PC-3 (cell line): ENCODE results near the gene GBX1. TPM values are rescaled to one million over a fixed set of nuclear protein-coding genes. Genes with fewer than 3 reads are reported as not detected.

Source experiments
- ATAC-seq: fragments of 200-7000 bp; cut with Tn5 transposase; 2 replicates; pipeline ENCODE4 v1.9.1; 2020; ENCODE audit warnings: mild to moderate bottlenecking, moderate library complexity
- BruUV-seq: library from RNA; stranded (reverse); fragments of 400-500 nt; replicated peaks from 2 replicates; lab custom pipeline; 2021; lab: Mats Ljungman, UMichigan
- CTCF ChIA-PET: fragments of 300-600 bp; sonication (Branson Sonifier 250); formaldehyde crosslinking; loops from one replicate; lab custom pipeline; 2022; ENCODE audit warnings: antibody characterized with exemption; lab: Charles Lee
- POLR2A ChIA-PET: fragments of 300-600 bp; sonication (Branson Sonifier 250); formaldehyde crosslinking; loops from one replicate; lab custom pipeline; 2022; ENCODE audit warnings: antibody characterized with exemption; ENCODE audit not compliant: unreplicated experiment; lab: Charles Lee
- DNase-seq: peaks from one replicate; pipeline ENCODE4 v3.0.0-alpha.2; 2015
- H2AFZ ChIP-seq: fragments of 300-600 bp; sonication (generic); 2 replicates; pipeline ENCODE4 v1.6.0; 2016; ENCODE audit warnings: antibody characterized with exemption, low read length
- H3F3A ChIP-seq: fragments of 300-600 bp; sonication (generic); one replicate; pipeline ENCODE4 v1.6.0; 2017; ENCODE audit warnings: antibody characterized with exemption, low read length, control low read depth, mild to moderate bottlenecking; ENCODE audit not compliant: unreplicated experiment
- H3K27ac ChIP-seq: fragments of 300-600 bp; sonication (generic); 2 replicates; pipeline ENCODE4 v1.5.1; 2016; ENCODE audit warnings: mild to moderate bottlenecking, low read length
- H3K27me3 ChIP-seq: fragments of 300-600 bp; sonication (generic); 2 replicates; pipeline ENCODE4 v1.6.1; 2016; ENCODE audit warnings: low read length, mixed read lengths
- H3K36me3 ChIP-seq: fragments of 300-600 bp; sonication (generic); 2 replicates; pipeline ENCODE4 v1.6.1; 2016; ENCODE audit warnings: low read depth, mixed run types, low read length, mixed read lengths
- H3K4me1 ChIP-seq: fragments of 300-600 bp; sonication (generic); 2 replicates; pipeline ENCODE4 v1.5.1; 2016; ENCODE audit warnings: low read length; ENCODE audit not compliant: insufficient read depth
- H3K4me2 ChIP-seq: fragments of 300-600 bp; sonication (generic); 2 replicates; pipeline ENCODE4 v1.6.0; 2016; ENCODE audit warnings: low read length
- H3K4me3 ChIP-seq: fragments of 300-600 bp; sonication (generic); 2 replicates; pipeline ENCODE4 v1.5.1; 2016; ENCODE audit warnings: mild to moderate bottlenecking, low read length, mixed read lengths
- H3K79me2 ChIP-seq: fragments of 300-600 bp; sonication (generic); 2 replicates; pipeline ENCODE4 v1.6.1; 2017; ENCODE audit warnings: low read length, mixed read lengths
- H3K9ac ChIP-seq: fragments of 300-600 bp; sonication (generic); 2 replicates; pipeline ENCODE4 v1.6.0; 2016; ENCODE audit warnings: mild to moderate bottlenecking, low read length
- H3K9me2 ChIP-seq: fragments of 300-600 bp; sonication (generic); replicated peaks from 2 replicates; pipeline ENCODE4 v1.6.1; 2016; ENCODE audit warnings: mixed run types, low read length, mixed read lengths
- H3K9me3 ChIP-seq: fragments of 300-600 bp; sonication (generic); 2 replicates; pipeline ENCODE4 v1.6.1; 2016; ENCODE audit warnings: low read length, mixed read lengths
- H4K20me1 ChIP-seq: fragments of 300-600 bp; sonication (generic); 2 replicates; pipeline ENCODE4 v1.6.1; 2016; ENCODE audit warnings: low read length, mixed read lengths
- CTCF ChIP-seq: fragments of 300-600 bp; sonication (generic); conservative IDR thresholded peaks from 2 replicates; pipeline ENCODE4 v1.5.1; 2017; ENCODE audit warnings: antibody characterized with exemption, low read depth, mild to moderate bottlenecking, low read length
- EZH2 ChIP-seq: fragments of 300-600 bp; sonication (generic); IDR thresholded peaks from one replicate; pipeline ENCODE4 v1.6.1; 2017; ENCODE audit warnings: antibody characterized with exemption, mild to moderate bottlenecking, low read length; ENCODE audit not compliant: unreplicated experiment
- EZH2phosphoT487 ChIP-seq: fragments of 300-600 bp; sonication (generic); IDR thresholded peaks from 2 replicates; pipeline ENCODE4 v1.6.1; 2018; ENCODE audit warnings: mild to moderate bottlenecking, antibody characterized with exemption, low read length, borderline replicate concordance
- intact Hi-C: fragments of 100-400 bp; cut with micrococcal nuclease; formaldehyde crosslinking; loops from 2 replicates; pipeline ENCODE4 v1.9.0; 2023
- total RNA-seq: library from RNA; depleted of rRNA; stranded (reverse); fragments of >200 nt; gene quantifications from 2 replicates; pipeline ENCODE4 v1.2.3, GENCODE V29; 2014

Gene GBX1
- total RNA-seq, 1 experiment from 2014 or later, result not detected

- TF ChIP-seq CTCF (peak; percentile 98), EZH2phosphoT487 (no peak)
- no peaks in the 10 kb centered on the region for H3K9me3 ChIP-seq
- H3K4me3 ChIP-seq, result no peak overlapping the region
- H3K4me2 ChIP-seq, result no peak overlapping the region
- intact Hi-C loops, result loop anchor here (1.0 to 2.0 kb wide), 2 partner anchors 48 to 179 kb away; no protein-coding TSS in a partner anchor
- ChIA-PET POLR2A (interaction anchor here (0.6 kb wide), 1 partner anchor 96 kb away, joined by 5 read pairs; the partner anchor contains the start of gene ABCB8), CTCF (interaction anchor here (0.7 to 1.4 kb wide), 6 partner anchors 16 to 103 kb away, joined by 3 to 10 read pairs (median 4); partner anchors contain the start of gene ABCF2)
- H3K27ac ChIP-seq, result no peak overlapping the region
- no TSS peak for BruUV-seq
- H3K79me2 ChIP-seq, result no peaks in the 10 kb centered on the region
- no peaks in the 10 kb centered on the region for H3K27me3 ChIP-seq
- peak; percentile 86 for DNase-seq
- H3K9me2 ChIP-seq, result no peaks in the 10 kb centered on the region
- ATAC-seq, result peak; percentile 94
- H2AFZ ChIP-seq, result no peak overlapping the region
- H3K4me1 ChIP-seq, result no peaks in the 10 kb centered on the region
- H3F3A ChIP-seq, result no peaks in the 10 kb centered on the region
- H3K9ac ChIP-seq, result no peak overlapping the region
- H3K36me3 ChIP-seq, result peaks cover 11% of the 10 kb centered on the region
- no peaks in the 10 kb centered on the region for H4K20me1 ChIP-seq
Measured at GRCh38 chr7:151123822-151124464, 43.6 kb downstream of the GBX1 start.

GRCh38 chr7:151123158-151123821, 44.2 kb downstream of the GBX1 start:
- Histone ChIP-seq H3K9ac (no peak overlapping the region), H3K9me2 (no peaks in the 10 kb centered on the region), H3K4me1 (no peaks in the 10 kb centered on the region), H3K27ac (no peak overlapping the region), H2AFZ (no peak overlapping the region), H3K79me2 (no peaks in the 10 kb centered on the region), H3K4me3 (no peak overlapping the region), H3K36me3 (peaks cover 11% of the 10 kb centered on the region), H3K27me3 (no peaks in the 10 kb centered on the region), H3F3A (no peaks in the 10 kb centered on the region), H3K4me2 (no peak overlapping the region), H4K20me1 (no peaks in the 10 kb centered on the region), H3K9me3 (no peaks in the 10 kb centered on the region)
- CTCF ChIA-PET, result interaction anchor here (0.7 to 1.4 kb wide), 6 partner anchors 16 to 104 kb away, joined by 3 to 10 read pairs (median 4); partner anchors contain the start of gene ABCF2
- POLR2A ChIA-PET, result no interaction called here
- intact Hi-C loops, result no loop called here
- TF ChIP-seq EZH2phosphoT487 (no peak), CTCF (no peak), EZH2 (no peak)
- no TSS peak for BruUV-seq
- ATAC-seq (no peak), DNase-seq (no peak)

- Histone ChIP-seq H3K9ac (no peak overlapping the region), H3K9me2 (no peaks in the 10 kb centered on the region), H3K9me3 (no peaks in the 10 kb centered on the region), H3K27ac (no peak overlapping the region), H3F3A (no peaks in the 10 kb centered on the region), H3K27me3 (no peaks in the 10 kb centered on the region), H4K20me1 (no peaks in the 10 kb centered on the region), H3K4me3 (no peak overlapping the region), H3K4me2 (no peak overlapping the region), H3K4me1 (no peaks in the 10 kb centered on the region), H3K79me2 (no peaks in the 10 kb centered on the region), H3K36me3 (peaks cover 11% of the 10 kb centered on the region), H2AFZ (no peak overlapping the region)
- ATAC-seq (no peak), DNase-seq (no peak)
- ChIA-PET CTCF (no interaction called here), POLR2A (no interaction called here)
- intact Hi-C loops, result no loop called here
- no TSS peak for BruUV-seq
- TF ChIP-seq EZH2 (no peak), CTCF (no peak), EZH2phosphoT487 (no peak)
Measured at GRCh38 chr7:151122796-151123157, 44.7 kb downstream of the GBX1 start.
